GM23248 (cell line): ENCODE data around the gene PPIP5K2. TPM values are rescaled to one million over a fixed set of nuclear protein-coding genes. Genes with fewer than 3 reads are reported as not detected.
A peak's percentile ranks its signal among the peaks of the same experiment; 100 is the strongest.

ENCODE experiments used
- DNase-seq: peaks from one replicate; pipeline ENCODE4 v3.0.0-alpha.2; 2015
- H2AFZ ChIP-seq: fragments of 200-600 bp; sonication (generic); 2 replicates; pipeline ENCODE4 v1.6.1; 2016; ENCODE audit warnings: antibody characterized with exemption
- H3F3A ChIP-seq: fragments of 200-600 bp; sonication (generic); 2 replicates; pipeline ENCODE4 v1.6.1; 2016; ENCODE audit warnings: mild to moderate bottlenecking, antibody characterized with exemption, mixed run types; ENCODE audit not compliant: insufficient read depth
- H3K27ac ChIP-seq: fragments of 200-600 bp; sonication (generic); 2 replicates; pipeline ENCODE4 v1.5.1; 2016; ENCODE audit warnings: mild to moderate bottlenecking
- H3K27me3 ChIP-seq: fragments of 200-600 bp; sonication (generic); replicated peaks from 2 replicates; pipeline ENCODE4 v1.6.1; 2016; ENCODE audit warnings: mild to moderate bottlenecking; ENCODE audit not compliant: insufficient read depth
- H3K36me3 ChIP-seq: fragments of 200-600 bp; sonication (generic); 2 replicates; pipeline ENCODE4 v1.6.1; 2016; ENCODE audit warnings: low read depth, mild to moderate bottlenecking
- H3K4me1 ChIP-seq: fragments of 200-600 bp; sonication (generic); 2 replicates; pipeline ENCODE4 v1.6.1; 2016; ENCODE audit warnings: mild to moderate bottlenecking; ENCODE audit not compliant: insufficient read depth
- H3K4me2 ChIP-seq: fragments of 200-600 bp; sonication (generic); one replicate; pipeline ENCODE4 v1.6.1; 2016; ENCODE audit warnings: mild to moderate bottlenecking; ENCODE audit not compliant: unreplicated experiment
- H3K4me3 ChIP-seq: fragments of 200-600 bp; sonication (generic); 2 replicates; pipeline ENCODE4 v1.5.1; 2016; ENCODE audit warnings: mild to moderate bottlenecking
- H3K79me2 ChIP-seq: fragments of 200-600 bp; sonication (generic); 2 replicates; pipeline ENCODE4 v1.6.1; 2016; ENCODE audit warnings: mild to moderate bottlenecking; ENCODE audit not compliant: insufficient read depth
- H3K9ac ChIP-seq: fragments of 200-600 bp; sonication (generic); 2 replicates; pipeline ENCODE4 v1.6.1; 2016; ENCODE audit warnings: mild to moderate bottlenecking
- H3K9me2 ChIP-seq: fragments of 200-600 bp; sonication (generic); 2 replicates; pipeline ENCODE4 v1.6.1; 2016; ENCODE audit warnings: mixed run types, mild to moderate bottlenecking, moderate library complexity; ENCODE audit not compliant: insufficient read depth
- H3K9me3 ChIP-seq: fragments of 200-600 bp; sonication (generic); one replicate; pipeline ENCODE4 v1.6.1; 2017; ENCODE audit warnings: low read depth
- H4K20me1 ChIP-seq: fragments of 200-600 bp; sonication (generic); 2 replicates; pipeline ENCODE4 v1.6.0; 2016; ENCODE audit not compliant: insufficient read depth
- EZH2 ChIP-seq: fragments of 200-600 bp; sonication (generic); IDR thresholded peaks from 2 replicates; pipeline ENCODE4 v1.6.1; 2018; ENCODE audit warnings: antibody characterized with exemption, mild to moderate bottlenecking; ENCODE audit not compliant: insufficient read depth, poor library complexity, severe bottlenecking
- EZH2phosphoT487 ChIP-seq: fragments of 200-600 bp; sonication (generic); IDR thresholded peaks from 2 replicates; pipeline ENCODE4 v1.6.1; 2018; ENCODE audit warnings: antibody characterized with exemption, moderate library complexity, mild to moderate bottlenecking, low read depth; ENCODE audit not compliant: insufficient read depth
- WGBS, 2 experiments: methylation state at CpG; one replicate each; pipeline ENCODE4 v1.1.6; 2015 to 2017; ENCODE audit warnings: low lambda C conversion rate in 2 of 2, low coverage in 1 of 2; ENCODE audit errors: missing lambda C conversion rate in 2 of 2; 5-methylcytosine and 5-hydroxymethylcytosine counted together
- in situ Hi-C: fragments of 300-500 bp; cut with MboI; formaldehyde crosslinking; loops from 2 replicates; pipeline ENCODE4 v1.15.0; 2020
- polyA plus RNA-seq: library from polyadenylated mRNA; unstranded; fragments of >200 nt; fragmentation: Nextera tagmentation; extraction: Ambion mirVana; gene quantifications from 2 replicates; pipeline ENCODE4 v1.2.1, GENCODE V29; 2016
- total RNA-seq: library from RNA; depleted of rRNA; stranded (reverse); fragments of >200 nt; shearing (Covaris generic); gene quantifications from 2 replicates; pipeline ENCODE4 v1.2.3, GENCODE V29; 2014

PPIP5K2 gene
- total and polyA plus RNA-seq, 2 experiments from 2014 or later: 47.5 to 65.6 TPM

DNA sequence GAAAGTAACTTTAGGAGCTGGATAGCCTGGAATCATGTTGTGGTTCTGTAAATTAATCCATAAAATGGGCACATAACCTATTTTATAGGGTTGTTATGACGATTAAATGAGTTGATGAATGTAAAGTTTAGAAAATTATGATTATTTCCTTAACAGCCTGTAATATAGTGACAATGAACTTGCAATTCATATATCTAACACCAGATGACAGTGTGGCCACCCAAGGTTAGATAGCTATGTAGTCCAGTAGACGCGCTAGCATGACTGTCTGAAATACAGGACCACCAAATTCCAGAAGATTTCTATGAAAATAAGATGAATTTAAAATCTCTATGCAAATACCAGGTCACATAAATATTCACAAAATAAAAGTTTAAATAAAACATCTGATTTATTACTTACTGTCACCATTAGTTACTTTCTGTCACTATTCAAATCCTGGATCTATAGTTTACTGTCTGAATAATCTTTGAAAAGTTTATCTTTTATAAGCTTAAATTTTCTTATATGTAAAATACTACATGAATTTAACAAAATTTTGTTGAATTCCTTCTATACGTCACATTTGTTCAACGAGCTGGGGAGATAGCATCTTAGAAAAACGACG, 112.4 kb downstream of the PPIP5K2 start:
- DNase-seq: peak; percentile 69

DNA sequence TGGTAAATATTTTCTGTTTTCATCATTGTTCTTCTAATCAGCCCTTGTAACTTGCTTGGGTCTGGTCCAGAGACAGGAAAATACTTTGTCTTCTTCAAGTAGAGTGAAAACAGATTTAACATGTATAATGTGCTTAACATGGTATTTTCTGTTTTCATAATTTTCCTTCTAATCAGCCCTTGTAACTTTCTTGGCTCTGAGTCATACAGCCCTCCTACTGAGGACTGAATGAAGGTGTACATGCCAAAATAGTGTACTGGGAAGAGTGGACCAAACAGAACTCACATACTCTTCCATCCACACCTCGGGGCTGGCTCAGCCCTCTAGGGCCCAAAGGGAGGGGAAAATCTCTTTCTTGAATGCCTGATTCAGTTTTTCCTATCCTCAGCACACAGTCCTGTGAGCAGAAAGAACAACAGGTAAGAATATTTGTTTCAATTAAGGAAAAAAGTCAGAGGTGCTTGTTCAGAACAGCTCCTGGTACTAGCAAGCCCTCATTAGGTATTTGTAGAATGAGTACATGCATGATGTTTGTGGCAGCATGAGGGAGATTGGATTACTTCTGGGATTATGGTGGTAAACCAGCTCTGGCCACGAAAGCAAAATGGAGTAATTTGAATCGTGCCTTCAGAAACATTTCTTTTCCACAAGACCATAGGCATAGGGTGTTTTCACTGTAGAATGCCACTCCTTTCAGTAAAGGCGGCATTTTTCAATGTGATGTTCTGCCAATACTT, 114.3 kb downstream of the PPIP5K2 start:
- Histone ChIP-seq H3K27ac (no peak overlapping the region), H3K4me1 (0 out of 2 replicates have a peak, but pooled peaks cover 9% of the 10 kb centered on the region), H3K9ac (no peak overlapping the region), H3K4me3 (no peak overlapping the region), H3K9me2 (no peaks in the 10 kb centered on the region), H3K79me2 (no peaks in the 10 kb centered on the region), H3K9me3 (peaks cover 4% of the 10 kb centered on the region), H2AFZ (no peak overlapping the region; the same call in 1 of the 2 replicates), H4K20me1 (no peaks in the 10 kb centered on the region), H3F3A (0 out of 2 replicates have a peak, but pooled peaks cover 5% of the 10 kb centered on the region), H3K4me2 (no peak overlapping the region), H3K27me3 (no peaks in the 10 kb centered on the region), H3K36me3 (no peaks in the 10 kb centered on the region)
- in situ Hi-C loops: loop anchor here (10.0 kb wide), 1 partner anchor 240 kb away; no protein-coding TSS in a partner anchor
- WGBS, 2 experiments: 63 to 64% methylated on average over 4 of the region's 4 CpGs
- TF ChIP-seq EZH2phosphoT487: no peak
- peak; percentile 28 for DNase-seq

More for the DNA sequence above, 112.4 kb downstream of the PPIP5K2 start:
- in situ Hi-C loops: loop anchor here (10.0 kb wide), 1 partner anchor 242 kb away; no protein-coding TSS in a partner anchor
- Histone ChIP-seq H3K36me3 (no peaks in the 10 kb centered on the region), H3K4me3 (no peak overlapping the region), H3K27ac (no peak overlapping the region), H3K9me2 (no peaks in the 10 kb centered on the region), H3K4me2 (no peak overlapping the region), H3K79me2 (no peaks in the 10 kb centered on the region), H4K20me1 (no peaks in the 10 kb centered on the region), H3K9ac (no peak overlapping the region), H3K27me3 (no peaks in the 10 kb centered on the region), H3K4me1 (0 out of 2 replicates have a peak, but pooled peaks cover 9% of the 10 kb centered on the region), H3K9me3 (no peaks in the 10 kb centered on the region), H3F3A (0 out of 2 replicates have a peak, but pooled peaks cover 11% of the 10 kb centered on the region), H2AFZ (no peak overlapping the region)
- WGBS, 2 experiments: 73 to 74% methylated on average over 7 of the region's 7 CpGs
- TF ChIP-seq EZH2 (no peak), EZH2phosphoT487 (no peak)

DNA sequence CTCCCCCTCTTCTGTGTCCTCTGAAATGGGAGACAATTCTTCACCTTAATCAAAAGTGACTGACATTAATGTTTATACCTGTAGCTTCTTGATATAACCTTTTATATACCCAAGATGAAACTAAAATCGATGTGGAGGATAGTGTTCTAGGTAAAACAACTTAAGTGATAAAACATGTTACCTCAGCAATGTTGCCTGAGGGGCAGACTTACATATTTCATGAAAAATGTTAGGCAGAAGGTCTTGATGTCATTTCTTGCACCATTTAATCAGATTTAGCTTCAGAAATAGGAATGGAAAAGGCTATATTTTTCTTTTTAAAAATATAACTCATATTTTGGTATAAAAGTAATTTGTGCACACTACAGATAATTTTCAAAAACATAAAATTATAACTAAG, 115.8 kb downstream of the PPIP5K2 start:
- peaks cover 4% of the 10 kb centered on the region for H3K9me3 ChIP-seq
- H3K27me3 ChIP-seq: no peaks in the 10 kb centered on the region
- no peaks in the 10 kb centered on the region for H3K79me2 ChIP-seq
- H3K4me3 ChIP-seq: no peak overlapping the region
- WGBS, 2 experiments: 3 to 5% methylated on average over 1 of the region's 1 CpG
- no peak for DNase-seq
- H3K27ac ChIP-seq: no peak overlapping the region
- no peak for TF ChIP-seq EZH2
- TF ChIP-seq EZH2phosphoT487: no peak
- H4K20me1 ChIP-seq: no peaks in the 10 kb centered on the region
- H3K9ac ChIP-seq: no peak overlapping the region
- no peak overlapping the region for H3K4me2 ChIP-seq
- 0 out of 2 replicates have a peak, but pooled peaks cover 9% of the 10 kb centered on the region for H3K4me1 ChIP-seq
- no peaks in the 10 kb centered on the region for H3K9me2 ChIP-seq
- no peak overlapping the region for H2AFZ ChIP-seq
- no peaks in the 10 kb centered on the region for H3K36me3 ChIP-seq
- H3F3A ChIP-seq: 0 out of 2 replicates have a peak, but pooled peaks cover 5% of the 10 kb centered on the region
- in situ Hi-C loops: loop anchor here (10.0 kb wide), 1 partner anchor 239 kb away; no protein-coding TSS in a partner anchor

DNA sequence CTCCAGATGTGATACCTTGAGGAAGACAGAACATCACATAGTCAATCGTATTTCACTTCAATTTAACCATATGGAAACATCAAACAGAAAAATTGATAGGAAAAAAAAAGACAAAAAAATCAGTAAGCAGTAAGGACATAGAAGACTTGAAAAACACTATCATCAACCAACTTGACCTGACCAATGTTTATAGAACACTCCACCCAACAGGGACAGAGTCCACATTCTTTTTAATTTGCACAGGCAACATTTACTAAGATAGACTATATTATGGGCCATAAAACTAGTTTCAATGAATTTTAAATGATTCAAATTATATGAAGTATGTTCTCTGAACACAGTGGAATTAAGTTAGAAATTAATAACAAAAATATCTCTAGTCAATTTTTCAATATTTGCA, 117.7 kb downstream of the PPIP5K2 start:
- TF ChIP-seq EZH2phosphoT487: no peak
- Histone ChIP-seq H3K9ac (no peak overlapping the region), H3K4me2 (no peak overlapping the region), H3F3A (0 out of 2 replicates have a peak, but pooled peaks cover 5% of the 10 kb centered on the region), H4K20me1 (no peaks in the 10 kb centered on the region), H3K27ac (no peak overlapping the region), H3K4me1 (0 out of 2 replicates have a peak, but pooled peaks cover 9% of the 10 kb centered on the region), H3K9me3 (peaks cover 4% of the 10 kb centered on the region), H3K9me2 (no peaks in the 10 kb centered on the region), H3K79me2 (no peaks in the 10 kb centered on the region), H3K27me3 (no peaks in the 10 kb centered on the region), H2AFZ (no peak overlapping the region), H3K4me3 (no peak overlapping the region), H3K36me3 (no peaks in the 10 kb centered on the region)
- in situ Hi-C loops: loop anchor here (10.0 kb wide), 1 partner anchor 237 kb away; no protein-coding TSS in a partner anchor
- DNase-seq: no peak
- 33 to 36% methylated on average over 1 of the region's 1 CpG for WGBS, 2 experiments
